Right ventricle myocardium superior (tissue), 1 donor: ENCODE results near the gene ACSL6. TPM values are rescaled to one million over a fixed set of nuclear protein-coding genes. Genes with fewer than 3 reads are reported as not detected.
"Not testable (repeated sequence)": the region's sequence is repeated elsewhere in the genome, so short reads cannot be mapped to it uniquely, and the experiment has no call there.

Experiments
- ATAC-seq: fragments of 200-7000 bp; cut with Tn5 transposase; one replicate; pipeline ENCODE4 v1.9.1; 2020; ENCODE audit warnings: mild to moderate bottlenecking; ENCODE audit not compliant: poor library complexity
- DNase-seq: peaks from one replicate; pipeline ENCODE4 v3.0.0-alpha.2; 2020
- intact Hi-C: fragments of 100-400 bp; cut with DNase I; formaldehyde crosslinking; loops from one replicate; pipeline ENCODE4 v1.11.2; 2022
- total RNA-seq: library from RNA; stranded (reverse); fragmentation: NEBNext Ultra II Directional; extraction: Animal tissue kit (Norgen Biotek cat#: 25700); gene quantifications from one replicate; pipeline ENCODE4 v1.2.1, GENCODE V29; 2021
- donor health status: DM: no; HTN: yes; CAD: no; lungs with severe emphysema.

ACSL6 gene
- total RNA-seq, 1 donor from 2014 or later: 3.0 TPM

DNA sequence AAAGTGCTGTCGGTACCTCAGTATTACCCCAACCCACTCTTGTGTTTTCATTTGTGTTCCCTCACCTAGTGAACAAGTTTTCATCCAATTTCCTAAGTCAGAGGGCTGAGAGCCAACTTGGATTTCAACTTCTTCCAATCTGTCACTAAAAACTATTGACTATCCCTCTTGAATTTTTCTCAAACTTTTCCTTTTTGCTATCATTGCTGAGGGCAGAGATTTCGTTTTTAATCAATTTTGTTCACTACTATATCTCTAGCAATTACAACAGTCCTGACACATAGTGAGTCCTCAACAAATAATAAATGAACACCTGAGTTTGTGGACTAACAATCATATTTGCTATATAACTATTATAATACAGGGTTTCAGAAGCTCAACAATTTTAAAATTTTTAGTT, 95.0 kb downstream of the ACSL6 start:
- intact Hi-C loops: no loop called here
- ATAC-seq (no peak), DNase-seq (no peak)

DNA sequence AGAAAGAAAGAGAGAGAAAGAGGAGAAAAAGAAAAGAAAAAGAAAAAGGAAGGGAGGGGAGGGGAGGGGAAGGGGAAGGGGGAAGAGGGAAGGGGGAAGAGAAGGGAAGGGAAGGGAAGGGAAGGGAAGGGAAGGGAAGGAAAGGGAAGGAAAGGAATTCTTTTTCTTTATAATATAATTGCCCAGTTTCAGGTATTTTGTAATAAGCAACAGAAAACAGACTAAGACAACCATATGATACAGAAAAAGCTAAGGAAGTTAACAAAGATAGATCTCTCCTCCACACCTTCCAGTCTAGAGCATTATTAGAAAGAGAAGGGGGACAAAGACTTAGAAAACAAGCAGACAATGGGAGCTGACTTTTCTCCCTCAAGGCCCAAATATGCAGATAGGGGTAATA, 97.0 kb downstream of the ACSL6 start:
- no peak for DNase-seq
- no peak for ATAC-seq
- intact Hi-C loops: no loop called here

DNA sequence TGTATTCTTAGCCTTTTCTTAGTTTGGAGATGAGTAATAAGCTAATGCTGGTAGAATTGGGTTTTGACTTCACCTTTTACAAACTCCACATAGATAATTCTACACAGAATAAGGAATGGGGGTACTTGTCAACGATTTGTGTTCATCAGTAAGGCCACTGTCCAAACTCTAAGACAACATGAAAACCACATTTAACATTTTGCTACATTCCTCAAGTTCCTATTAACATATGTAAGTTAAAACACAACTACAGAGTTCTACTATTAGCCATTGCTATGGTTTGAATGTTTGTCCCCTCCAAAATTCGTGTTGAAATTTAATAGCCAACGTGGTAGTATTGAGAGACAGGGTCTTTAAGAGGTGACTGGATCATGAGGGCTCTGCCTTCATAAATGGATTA, 97.9 kb downstream of the ACSL6 start:
- no peak for ATAC-seq
- no peak for DNase-seq
- intact Hi-C loops: no loop called here

DNA sequence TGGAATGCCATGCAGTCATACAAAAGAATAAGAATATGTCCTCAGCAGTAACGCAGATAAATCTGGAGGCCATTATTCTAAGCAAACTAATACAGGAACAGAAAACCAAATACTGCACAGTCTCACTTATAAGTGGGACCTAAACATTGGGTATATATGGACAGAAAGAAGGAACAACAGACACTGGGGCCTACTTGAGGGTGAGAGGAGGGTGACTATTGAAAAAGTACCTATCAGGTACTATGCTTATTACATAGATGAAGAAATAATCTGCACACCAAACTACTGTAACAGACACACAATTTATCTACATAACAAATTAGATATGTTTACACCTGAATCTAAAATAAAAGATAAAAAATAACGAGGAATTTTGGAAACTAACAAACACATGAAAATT, 104.8 kb downstream of the ACSL6 start:
- intact Hi-C loops: no loop called here
- ATAC-seq (no peak), DNase-seq (no peak)

DNA sequence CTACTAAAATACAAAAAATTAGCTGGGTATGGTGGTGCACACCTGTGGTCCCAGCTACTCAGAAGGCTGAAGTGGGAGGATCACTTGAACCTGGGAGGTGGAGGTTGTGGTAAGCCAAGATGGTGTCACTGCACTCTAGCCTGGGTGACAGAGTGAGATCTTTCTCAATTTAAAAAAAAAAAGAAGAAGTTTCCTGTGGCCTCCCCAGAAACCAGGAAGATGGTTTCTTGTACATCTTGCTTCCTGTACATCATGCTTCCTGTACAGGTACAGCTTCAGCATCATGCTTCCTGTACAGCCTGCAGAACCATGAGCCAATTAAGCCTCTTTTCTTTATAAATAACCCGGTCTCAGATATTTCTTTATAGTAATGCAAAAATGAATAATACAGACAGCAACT, 109.2 kb downstream of the ACSL6 start:
- ATAC-seq, intact Hi-C loops, DNase-seq: not testable (repeated sequence)

Other genes with a start within 250 kb of the ACSL6 start
- 30.7 TPM for gene FNIP1, start 214.6 kb downstream of the ACSL6 start, total RNA-seq
- not detected for gene MEIKIN, start 66.0 kb downstream of the ACSL6 start, total RNA-seq
- gene IL3, start 49.0 kb upstream of the ACSL6 start, total RNA-seq: not detected
- not detected for gene CSF2, start 62.1 kb upstream of the ACSL6 start, total RNA-seq
- 77.2 TPM for gene P4HA2, start 216.2 kb upstream of the ACSL6 start, total RNA-seq
- 5.2 TPM for gene PDLIM4, start 246.0 kb upstream of the ACSL6 start, total RNA-seq